OCI-LY1 (cell line): ENCODE measurements around the gene NKAIN4.

Experiments used
- EZH2 ChIP-seq: fragments of 200-600 bp; sonication (generic), shearing (Covaris generic); IDR thresholded peaks from 2 replicates; pipeline ENCODE4 v1.8.0; 2017; ENCODE audit warnings: borderline replicate concordance, mixed run types, mild to moderate bottlenecking, antibody characterized with exemption, low read length, moderate library complexity, mixed read lengths
- TF ChIP-seq, protein P1 (sequence below): fragments of 200-600 bp; sonication (generic), shearing (Covaris generic); IDR thresholded peaks from 2 replicates; pipeline ENCODE4 v1.5.1; 2017; ENCODE audit warnings: mild to moderate bottlenecking, antibody characterized with exemption, low read length, moderate library complexity, mixed read lengths

DNA sequence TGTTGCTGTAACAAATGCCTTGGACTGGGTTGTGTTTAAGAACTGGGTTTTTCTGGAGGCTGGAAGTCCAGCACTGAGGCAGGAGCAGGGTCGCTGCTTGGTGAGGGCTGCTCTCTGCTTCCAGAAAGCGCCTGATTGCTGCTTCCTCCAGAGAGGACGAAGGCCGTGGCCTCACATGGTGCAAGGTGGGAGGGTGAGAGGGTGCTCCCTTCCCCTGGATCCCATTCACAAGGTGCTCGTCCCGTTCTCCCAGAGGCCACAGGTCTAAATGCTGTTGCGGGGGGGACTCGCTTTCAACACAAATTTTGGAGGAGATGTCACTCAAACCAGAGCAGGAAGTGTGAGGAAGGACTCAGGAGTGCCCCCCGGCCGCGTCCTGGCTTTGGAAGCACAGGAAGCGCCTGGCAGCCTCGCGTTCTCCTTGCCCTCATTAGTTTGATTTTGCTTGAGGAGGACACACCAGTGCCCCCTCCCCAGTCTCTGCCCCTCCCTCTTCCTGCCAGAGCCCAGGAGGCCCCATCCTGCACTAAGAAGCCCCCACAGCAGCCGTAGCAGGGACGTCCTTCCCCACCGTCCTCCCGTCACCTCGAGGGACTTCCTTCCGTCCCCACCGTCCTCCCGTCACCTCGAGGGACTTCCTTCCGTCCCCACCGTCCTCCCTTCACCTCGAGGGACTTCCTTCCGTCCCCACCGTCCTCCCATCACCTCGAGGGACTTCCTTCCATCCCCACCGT, 7.7 kb upstream of the NKAIN4 start:
- TF ChIP-seq, protein P1, sequence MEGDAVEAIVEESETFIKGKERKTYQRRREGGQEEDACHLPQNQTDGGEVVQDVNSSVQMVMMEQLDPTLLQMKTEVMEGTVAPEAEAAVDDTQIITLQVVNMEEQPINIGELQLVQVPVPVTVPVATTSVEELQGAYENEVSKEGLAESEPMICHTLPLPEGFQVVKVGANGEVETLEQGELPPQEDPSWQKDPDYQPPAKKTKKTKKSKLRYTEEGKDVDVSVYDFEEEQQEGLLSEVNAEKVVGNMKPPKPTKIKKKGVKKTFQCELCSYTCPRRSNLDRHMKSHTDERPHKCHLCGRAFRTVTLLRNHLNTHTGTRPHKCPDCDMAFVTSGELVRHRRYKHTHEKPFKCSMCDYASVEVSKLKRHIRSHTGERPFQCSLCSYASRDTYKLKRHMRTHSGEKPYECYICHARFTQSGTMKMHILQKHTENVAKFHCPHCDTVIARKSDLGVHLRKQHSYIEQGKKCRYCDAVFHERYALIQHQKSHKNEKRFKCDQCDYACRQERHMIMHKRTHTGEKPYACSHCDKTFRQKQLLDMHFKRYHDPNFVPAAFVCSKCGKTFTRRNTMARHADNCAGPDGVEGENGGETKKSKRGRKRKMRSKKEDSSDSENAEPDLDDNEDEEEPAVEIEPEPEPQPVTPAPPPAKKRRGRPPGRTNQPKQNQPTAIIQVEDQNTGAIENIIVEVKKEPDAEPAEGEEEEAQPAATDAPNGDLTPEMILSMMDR = no peak
- no peak for TF ChIP-seq EZH2
